ENCODE measurements around the gene LRP2.

LRP2 gene

GRCh38 chr2:169116993-169117392 lies 245.3 kb downstream of the LRP2 start:
- H3K9ac ChIP-seq (ENCODE audit: low read depth, low read length, poor library complexity), result no peak overlapping the region
- H3K9me3 ChIP-seq (replicated peaks in 1 of 2; ENCODE audit: control insufficient read depth in 2 of 2, insufficient read depth in 1 of 2, low read depth in 1 of 2, low read length in 2 of 2), result peaks cover 0 to 6% of the 10 kb centered on the region in 2 donors
- H3K79me1 ChIP-seq (ENCODE audit: low read depth, low read length), result no peaks in the 10 kb centered on the region
- H2BK120ac ChIP-seq (ENCODE audit: low read depth, low read length), result no peak overlapping the region
- no peak overlapping the region for H3K18ac ChIP-seq (ENCODE audit: low read length)
- no peak overlapping the region for H4K8ac ChIP-seq (ENCODE audit: low read depth, low read length)
- H3K36me3 ChIP-seq (replicated peaks in 1 of 2; ENCODE audit: control insufficient read depth in 2 of 2, insufficient read depth in 2 of 2, low read length in 2 of 2), result no peaks in the 10 kb centered on the region
- no peak overlapping the region for H3K23ac ChIP-seq (ENCODE audit: low read depth, low read length, poor library complexity)
- no peak overlapping the region for H3K27ac ChIP-seq (replicated peaks; ENCODE audit: low read length)
- no peak overlapping the region for H4K91ac ChIP-seq (ENCODE audit: low read depth, low read length, poor library complexity)
- H2BK15ac ChIP-seq (ENCODE audit: low read length), result no peak overlapping the region
- H3K27me3 ChIP-seq (ENCODE audit: control insufficient read depth in 3 of 3, insufficient read depth in 3 of 3, low read depth in 1 of 3, low read length in 3 of 3), result peaks cover 0 to 11% (median 0%) of the 10 kb centered on the region in 3 experiments
- no peak overlapping the region for H3K4me2 ChIP-seq (ENCODE audit: insufficient read depth, low read length, poor library complexity, severe bottlenecking)
- H3K4ac ChIP-seq (ENCODE audit: low read length), result no peak overlapping the region
- no peak overlapping the region for H2BK12ac ChIP-seq (ENCODE audit: low read length)
- H3K14ac ChIP-seq (ENCODE audit: low read length), result no peak overlapping the region
- DNase-seq (ENCODE audit: low spot score), result no peak
- H2AFZ ChIP-seq (ENCODE audit: low read length), result no peak overlapping the region
- H2BK5ac ChIP-seq (ENCODE audit: low read length), result no peak overlapping the region
- no peak overlapping the region for H2AK5ac ChIP-seq (ENCODE audit: low read depth, low read length)
- H3K4me3 ChIP-seq (ENCODE audit: low read length in 2 of 2), result no peak overlapping the region
- H3K4me1 ChIP-seq (ENCODE audit: control insufficient read depth in 2 of 2, insufficient read depth in 1 of 2, low read depth in 1 of 2, low read length in 2 of 2), result peaks cover 0 to 7% of the 10 kb centered on the region in 2 donors

- no peak overlapping the region for H2BK15ac ChIP-seq (ENCODE audit: low read length)
- no peak overlapping the region for H2BK5ac ChIP-seq (ENCODE audit: low read length)
- H3K4me2 ChIP-seq (ENCODE audit: insufficient read depth, low read length, poor library complexity, severe bottlenecking), result no peak overlapping the region
- peaks cover 0 to 3% of the 10 kb centered on the region in 2 donors for H3K9me3 ChIP-seq (replicated peaks in 1 of 2; ENCODE audit: control insufficient read depth in 2 of 2, insufficient read depth in 1 of 2, low read depth in 1 of 2, low read length in 2 of 2)
- H3K23ac ChIP-seq (ENCODE audit: low read depth, low read length, poor library complexity), result no peak overlapping the region
- H2BK120ac ChIP-seq (ENCODE audit: low read depth, low read length), result no peak overlapping the region
- no peak overlapping the region for H2AFZ ChIP-seq (ENCODE audit: low read length)
- no peak overlapping the region for H2AK5ac ChIP-seq (ENCODE audit: low read depth, low read length)
- no peak overlapping the region for H3K14ac ChIP-seq (ENCODE audit: low read length)
- no peak for DNase-seq (ENCODE audit: low spot score)
- no CpG with 5 or more reads among the region's 2 CpGs for WGBS, 2 donors (ENCODE audit: extremely low coverage in 2 of 2, insufficient read length in 2 of 2, insufficient replicate concordance in 1 of 2)
- H4K8ac ChIP-seq (ENCODE audit: low read depth, low read length), result no peak overlapping the region
- H3K4ac ChIP-seq (ENCODE audit: low read length), result no peak overlapping the region
- no peak overlapping the region for H3K18ac ChIP-seq (ENCODE audit: low read length)
- H3K4me1 ChIP-seq (ENCODE audit: control insufficient read depth in 2 of 2, insufficient read depth in 1 of 2, low read depth in 1 of 2, low read length in 2 of 2), result peaks cover 0 to 7% of the 10 kb centered on the region in 2 donors
- H3K9ac ChIP-seq (ENCODE audit: low read depth, low read length, poor library complexity), result no peak overlapping the region
- H3K27me3 ChIP-seq (ENCODE audit: control insufficient read depth in 3 of 3, insufficient read depth in 3 of 3, low read depth in 1 of 3, low read length in 3 of 3), result peaks cover 0 to 14% (median 0%) of the 10 kb centered on the region in 3 experiments
- no peaks in the 10 kb centered on the region for H3K79me1 ChIP-seq (ENCODE audit: low read depth, low read length)
- H2BK12ac ChIP-seq (ENCODE audit: low read length), result no peak overlapping the region
- H3K4me3 ChIP-seq (ENCODE audit: low read length in 2 of 2), result no peak overlapping the region
- no peaks in the 10 kb centered on the region for H3K36me3 ChIP-seq (replicated peaks in 1 of 2; ENCODE audit: control insufficient read depth in 2 of 2, insufficient read depth in 2 of 2, low read length in 2 of 2)
- no peak overlapping the region for H3K27ac ChIP-seq (replicated peaks; ENCODE audit: low read length)
- no peak overlapping the region for H4K91ac ChIP-seq (ENCODE audit: low read depth, low read length, poor library complexity)
These were observed 246.0 kb downstream of the LRP2 start for GRCh38 chr2:169116327-169116726.

GRCh38 chr2:169114056-169114455 lies 248.3 kb downstream of the LRP2 start:
- no peak for DNase-seq (ENCODE audit: low spot score)
- no peak overlapping the region for H3K4me3 ChIP-seq (ENCODE audit: low read length in 2 of 2)
- H4K91ac ChIP-seq (ENCODE audit: low read depth, low read length, poor library complexity), result no peak overlapping the region
- no peak overlapping the region for H2BK120ac ChIP-seq (ENCODE audit: low read depth, low read length)
- H2AFZ ChIP-seq (ENCODE audit: low read length), result no peak overlapping the region
- H3K18ac ChIP-seq (ENCODE audit: low read length), result no peak overlapping the region
- no peak overlapping the region for H2BK5ac ChIP-seq (ENCODE audit: low read length)
- no peak overlapping the region for H3K27ac ChIP-seq (replicated peaks; ENCODE audit: low read length)
- H3K36me3 ChIP-seq (replicated peaks in 1 of 2; ENCODE audit: control insufficient read depth in 2 of 2, insufficient read depth in 2 of 2, low read length in 2 of 2), result no peaks in the 10 kb centered on the region
- H3K4me2 ChIP-seq (ENCODE audit: insufficient read depth, low read length, poor library complexity, severe bottlenecking), result no peak overlapping the region
- H3K79me1 ChIP-seq (ENCODE audit: low read depth, low read length), result no peaks in the 10 kb centered on the region
- H3K27me3 ChIP-seq (ENCODE audit: control insufficient read depth in 3 of 3, insufficient read depth in 3 of 3, low read depth in 1 of 3, low read length in 3 of 3), result peaks cover 0 to 24% (median 2%) of the 10 kb centered on the region in 3 experiments
- H2AK5ac ChIP-seq (ENCODE audit: low read depth, low read length), result no peak overlapping the region
- no peak overlapping the region for H3K4ac ChIP-seq (ENCODE audit: low read length)
- no peak overlapping the region for H3K23ac ChIP-seq (ENCODE audit: low read depth, low read length, poor library complexity)
- H2BK15ac ChIP-seq (ENCODE audit: low read length), result no peak overlapping the region
- H3K14ac ChIP-seq (ENCODE audit: low read length), result no peak overlapping the region
- H3K9ac ChIP-seq (ENCODE audit: low read depth, low read length, poor library complexity), result no peak overlapping the region
- WGBS, 2 donors (ENCODE audit: extremely low coverage in 2 of 2, insufficient read length in 2 of 2, insufficient replicate concordance in 1 of 2), result no CpG with 5 or more reads among the region's 4 CpGs
- H3K4me1 ChIP-seq (ENCODE audit: control insufficient read depth in 2 of 2, insufficient read depth in 1 of 2, low read depth in 1 of 2, low read length in 2 of 2), result peaks cover 6 to 9% of the 10 kb centered on the region in 2 donors
- H3K9me3 ChIP-seq (replicated peaks in 1 of 2; ENCODE audit: control insufficient read depth in 2 of 2, insufficient read depth in 1 of 2, low read depth in 1 of 2, low read length in 2 of 2), result no peaks in the 10 kb centered on the region
- no peak overlapping the region for H4K8ac ChIP-seq (ENCODE audit: low read depth, low read length)
- H2BK12ac ChIP-seq (ENCODE audit: low read length), result no peak overlapping the region

GRCh38 chr2:169112841-169113240 lies 249.5 kb downstream of the LRP2 start:
- Histone ChIP-seq H3K4me1 (ENCODE audit: control insufficient read depth in 2 of 2, insufficient read depth in 1 of 2, low read depth in 1 of 2, low read length in 2 of 2) (peaks cover 4 to 6% of the 10 kb centered on the region in 2 donors), H3K27me3 (ENCODE audit: control insufficient read depth in 3 of 3, insufficient read depth in 3 of 3, low read depth in 1 of 3, low read length in 3 of 3) (peaks cover under 1 to 35% (median 2%) of the 10 kb centered on the region in 3 experiments), H2AFZ (ENCODE audit: low read length) (no peak overlapping the region), H3K4me2 (ENCODE audit: insufficient read depth, low read length, poor library complexity, severe bottlenecking) (no peak overlapping the region), H4K8ac (ENCODE audit: low read depth, low read length) (no peak overlapping the region), H3K23ac (ENCODE audit: low read depth, low read length, poor library complexity) (no peak overlapping the region), H3K27ac (replicated peaks; ENCODE audit: low read length) (no peak overlapping the region), H3K79me1 (ENCODE audit: low read depth, low read length) (no peaks in the 10 kb centered on the region), H3K18ac (ENCODE audit: low read length) (no peak overlapping the region), H2BK12ac (ENCODE audit: low read length) (no peak overlapping the region), H3K9ac (ENCODE audit: low read depth, low read length, poor library complexity) (no peak overlapping the region), H2AK5ac (ENCODE audit: low read depth, low read length) (no peak overlapping the region), H3K14ac (ENCODE audit: low read length) (no peak overlapping the region), H4K91ac (ENCODE audit: low read depth, low read length, poor library complexity) (no peak overlapping the region), H3K4ac (ENCODE audit: low read length) (no peak overlapping the region), H2BK120ac (ENCODE audit: low read depth, low read length) (no peak overlapping the region), H3K4me3 (ENCODE audit: low read length in 2 of 2) (no peak overlapping the region), H3K36me3 (replicated peaks in 1 of 2; ENCODE audit: control insufficient read depth in 2 of 2, insufficient read depth in 2 of 2, low read length in 2 of 2) (no peaks in the 10 kb centered on the region), H2BK5ac (ENCODE audit: low read length) (no peak overlapping the region), H2BK15ac (ENCODE audit: low read length) (no peak overlapping the region), H3K9me3 (replicated peaks in 1 of 2; ENCODE audit: control insufficient read depth in 2 of 2, insufficient read depth in 1 of 2, low read depth in 1 of 2, low read length in 2 of 2) (no peaks in the 10 kb centered on the region)
- WGBS, 2 donors (ENCODE audit: extremely low coverage in 2 of 2, insufficient read length in 2 of 2, insufficient replicate concordance in 1 of 2), result no CpG with 5 or more reads among the region's 6 CpGs
- DNase-seq (ENCODE audit: low spot score), result no peak

Measured in neuronal stem cell (in vitro differentiated cells).